K562 (cell line): ENCODE results near the gene CCNT2. TPM values are rescaled to one million over a fixed set of nuclear protein-coding genes. Genes with fewer than 3 reads are reported as not detected.

Experiments
- ATAC-seq: fragments of 200-7000 bp; cut with Tn5 transposase; 3 replicates; pipeline ENCODE4 v1.9.1; 2020; ENCODE audit warnings: moderate library complexity
- BruUV-seq: library from RNA; stranded (reverse); fragments of 400-500 nt; replicated peaks from 2 replicates; lab custom pipeline; 2021; lab: Mats Ljungman, UMichigan
- CTCF ChIA-PET: fragments of 300-600 bp; formaldehyde crosslinking; extraction: SDS; loops from one replicate; lab custom pipeline; 2021; ENCODE audit warnings: low intra/inter-chr PET ratio; lab: Yijun Ruan, JAX
- POLR2A ChIA-PET: fragments of 300-600, 350-650 bp; sonication (Branson Sonifier 250); formaldehyde crosslinking; extraction: SDS; loops from one replicate; lab custom pipeline; 2021; ENCODE audit warnings: antibody characterized with exemption, inconsistent platforms; lab: Yijun Ruan, JAX
- DNase-seq, 4 experiments: peaks; one replicate each; pipeline versions ENCODE4 v3.0.0 to v3.0.0-alpha.2; 2011 to 2018; ENCODE audit warnings: low spot score in 3 of 4, mixed read lengths in 3 of 4; ENCODE audit errors: extremely low read depth in 1 of 4
- FAIRE-seq: peaks from 2 replicates; lab custom pipeline; 2011; peaks lifted over from hg19 to GRCh38; lab: Jason Lieb, UNC
- H2AFZ ChIP-seq: 2 replicates; pipeline ENCODE4 v1.6.0; 2011; ENCODE audit warnings: low read depth, low read length, control low read depth, inconsistent platforms
- H3K27ac ChIP-seq: fragments of 200-600 bp; 3 replicates; pipeline ENCODE4 v1.8.0; 2011; ENCODE audit warnings: low read depth, mild to moderate bottlenecking, control low read depth, inconsistent platforms, low read length, moderate library complexity, mixed read lengths; ENCODE audit errors: extremely low read depth
- H3K27me3 ChIP-seq, 2 experiments: fragments of 300-600 bp in 1 of 2; 2 replicates in 1 of 2; 3 replicates in 1 of 2; pipeline versions ENCODE4 v1.6.0 to v1.8.0; 2011; ENCODE audit warnings: inconsistent platforms in 2 of 2, low read length in 2 of 2, mild to moderate bottlenecking in 1 of 2, mixed read lengths in 1 of 2, moderate library complexity in 1 of 2; ENCODE audit not compliant: control insufficient read depth in 2 of 2, insufficient read depth in 2 of 2
- H3K36me3 ChIP-seq: fragments of 300-600 bp; 3 replicates; pipeline ENCODE4 v1.8.0; 2011; ENCODE audit warnings: mild to moderate bottlenecking, low read length, inconsistent platforms; ENCODE audit not compliant: control insufficient read depth, insufficient read depth
- H3K4me1 ChIP-seq, 2 experiments: fragments of 200-600 bp in 1 of 2; replicated peaks in 1 of 2; 2 replicates in 1 of 2; 3 replicates in 1 of 2; pipeline versions ENCODE4 v1.5.1 to v1.8.0; 2011; ENCODE audit warnings: inconsistent platforms in 2 of 2, low read length in 2 of 2, mild to moderate bottlenecking in 1 of 2, mixed read lengths in 1 of 2, moderate library complexity in 1 of 2; ENCODE audit not compliant: control insufficient read depth in 2 of 2, insufficient read depth in 2 of 2
- H3K4me2 ChIP-seq: 2 replicates; pipeline ENCODE4 v1.6.1; 2011; ENCODE audit warnings: low read length, control low read depth, inconsistent platforms, mixed read lengths; ENCODE audit not compliant: insufficient read depth
- H3K4me3 ChIP-seq: fragments of 200-600 bp; sonication (generic), shearing (Covaris generic); 2 replicates; pipeline ENCODE4 v1.5.1; 2016; ENCODE audit warnings: control low read depth, inconsistent platforms
- H3K79me2 ChIP-seq: fragments of 200-600 bp; 3 replicates; pipeline ENCODE4 v1.8.0; 2011; ENCODE audit warnings: low read length, inconsistent platforms; ENCODE audit not compliant: control insufficient read depth, insufficient read depth
- H3K9ac ChIP-seq, 2 experiments: 2 replicates each; pipeline versions ENCODE4 v1.6.0 to v1.6.1; 2011; ENCODE audit warnings: low read depth in 2 of 2, low read length in 2 of 2, control low read depth in 1 of 2, inconsistent platforms in 1 of 2, mild to moderate bottlenecking in 1 of 2, mixed read lengths in 1 of 2; ENCODE audit not compliant: insufficient read depth in 1 of 2
- H3K9me1 ChIP-seq: one replicate; pipeline ENCODE4 v1.6.0; 2011; ENCODE audit warnings: inconsistent platforms, mild to moderate bottlenecking, low read length, moderate library complexity; ENCODE audit not compliant: control insufficient read depth, insufficient read depth
- H3K9me3 ChIP-seq: replicated peaks from 2 replicates; pipeline ENCODE4 v1.5.1; 2011; ENCODE audit warnings: low read depth, low read length, inconsistent platforms; ENCODE audit not compliant: control insufficient read depth, insufficient read depth
- H4K20me1 ChIP-seq: replicated peaks from 2 replicates; pipeline ENCODE4 v1.6.1; 2011; ENCODE audit warnings: low read length, inconsistent platforms, mixed read lengths; ENCODE audit not compliant: control insufficient read depth, insufficient read depth
- BRF2 ChIP-seq: IDR thresholded peaks from 3 replicates; pipeline ENCODE4 v1.6.1; 2011; ENCODE audit warnings: borderline replicate concordance, mild to moderate bottlenecking; ENCODE audit not compliant: insufficient read length, insufficient read depth
- CBX8 ChIP-seq: fragments of 200-600 bp; sonication (generic); IDR thresholded peaks from 2 replicates; pipeline ENCODE4 v1.6.1; 2012; ENCODE audit warnings: borderline replicate concordance, mixed run types, low read depth, mild to moderate bottlenecking, moderate library complexity, mixed read lengths, low read length, control low read depth, inconsistent platforms; ENCODE audit not compliant: poor library complexity, severe bottlenecking; ENCODE audit errors: extremely low read depth
- CGGBP1 ChIP-seq: fragments of 250-450 bp; sonication (Bioruptor Pico); IDR thresholded peaks from 2 replicates; pipeline ENCODE4 v1.9.0; 2021; ENCODE audit warnings: mild to moderate bottlenecking
- CHD2 ChIP-seq: IDR thresholded peaks from 2 replicates; pipeline ENCODE4 v1.6.1; 2011; ENCODE audit warnings: low read depth, low read length
- E4F1 ChIP-seq: fragments of 250-450 bp; sonication (Bioruptor Pico); IDR thresholded peaks from 2 replicates; pipeline ENCODE4 v1.5.0; 2021; ENCODE audit warnings: mild to moderate bottlenecking, borderline replicate concordance
- EGR1 ChIP-seq: fragments of 450-650 bp; conservative IDR thresholded peaks from 2 replicates; pipeline ENCODE4 v1.6.1; 2017; ENCODE audit warnings: mild to moderate bottlenecking
- GTF2F1 ChIP-seq: IDR thresholded peaks from 2 replicates; pipeline ENCODE4 v1.6.1; 2011; ENCODE audit warnings: low read depth, low read length, improper control_type of control experiment
- HDAC3 ChIP-seq: fragments of 450-650 bp; IDR thresholded peaks from 2 replicates; pipeline ENCODE4 v1.6.1; 2018; ENCODE audit warnings: borderline replicate concordance, mild to moderate bottlenecking, moderate library complexity; ENCODE audit not compliant: partially characterized antibody
- HIVEP1 ChIP-seq: fragments of 250-450 bp; sonication (Bioruptor Pico); IDR thresholded peaks from 2 replicates; pipeline ENCODE4 v1.4.0; 2020; ENCODE audit warnings: mild to moderate bottlenecking
- LEF1 ChIP-seq: fragments of 450-650 bp; IDR thresholded peaks from 2 replicates; pipeline ENCODE4 v1.6.1; 2016; ENCODE audit warnings: mild to moderate bottlenecking
- MEF2A ChIP-seq: IDR thresholded peaks from 2 replicates; pipeline ENCODE4 v1.6.1; 2011; ENCODE audit warnings: low read depth, mild to moderate bottlenecking, low read length, moderate library complexity; ENCODE audit not compliant: control insufficient read depth
- SNIP1 ChIP-seq: fragments of 450-650 bp; IDR thresholded peaks from 2 replicates; pipeline ENCODE4 v1.7.1; 2017; ENCODE audit warnings: low read depth, mild to moderate bottlenecking
- SUPT5H ChIP-seq: fragments of 450-650 bp; IDR thresholded peaks from 2 replicates; pipeline ENCODE4 v1.6.1; 2016
- U2AF1 ChIP-seq: fragments of 200-400 bp; formaldehyde crosslinking; optimal IDR thresholded peaks from 2 replicates; pipeline ENCODE3; 2017; ENCODE audit warnings: mild to moderate bottlenecking, low read depth, low read length, moderate library complexity
- ZBTB5 ChIP-seq: fragments of 450-650 bp; IDR thresholded peaks from 2 replicates; pipeline ENCODE4 v1.6.1; 2017; ENCODE audit warnings: antibody characterized with exemption
- ZNF354B ChIP-seq: fragments of 250-450 bp; sonication (Bioruptor Pico); IDR thresholded peaks from 2 replicates; pipeline ENCODE4 v1.4.0; 2020
- ZNF707 ChIP-seq: fragments of 250-450 bp; sonication (Bioruptor Pico); conservative IDR thresholded peaks from 2 replicates; pipeline ENCODE4 v1.8.0; 2022; ENCODE audit warnings: inconsistent platforms, mild to moderate bottlenecking, moderate library complexity
- WGBS: fragments of 100-300 bp; shearing (Covaris generic); methylation state at CpG from one replicate; pipeline ENCODE4 v1.1.6; 2016; ENCODE audit warnings: low coverage, mixed read lengths; ENCODE audit not compliant: insufficient coverage; ENCODE audit errors: missing lambda C conversion rate; 5-methylcytosine and 5-hydroxymethylcytosine counted together
- in situ Hi-C: fragments of 300-500 bp; cut with MboI; formaldehyde crosslinking; loops from 4 replicates; pipeline ENCODE4 v1.15.0; 2018; ENCODE audit warnings: inconsistent platforms, mixed read lengths
- intact Hi-C: fragments of 100-400 bp; cut with micrococcal nuclease; formaldehyde crosslinking; loops from 2 replicates; pipeline ENCODE4 v1.14.2; 2022
- polyA plus RNA-seq, 8 experiments: library from polyadenylated mRNA; depleted of rRNA in 4 of 8; stranded (reverse) in 5 of 8; unstranded in 3 of 8; fragments of >200 nt; fragmentation: Nextera tagmentation in 2 of 8; fragmentation: Illumina TruSeq in 1 of 8; extraction: Ambion mirVana in 2 of 8; extraction: Trizol in 1 of 8; gene quantifications; 2 replicates each; pipeline versions ENCODE4 v1.2.1 to v1.2.3, GENCODE V29; 2011 to 2014; ENCODE audit warnings: inconsistent platforms in 1 of 8, missing spikeins in 1 of 8
- total RNA-seq, 7 experiments: library from RNA; depleted of rRNA in 6 of 7; stranded (reverse); fragments of >200 nt in 6 of 7; fragmentation: Illumina TruSeq in 2 of 7; extraction: Trizol in 2 of 7; gene quantifications; 2 replicates each; pipeline versions ENCODE4 v1.2.1 to v1.2.3, GENCODE V29; 2011 to 2021; ENCODE audit warnings: low replicate concordance in 1 of 7

Gene CCNT2
- total and polyA plus RNA-seq, 9 of the 15 experiments (the other 6 are each of a cell fraction or from before 2014, with no cell fraction given), result 12.6 to 30.0 (median 22.7) TPM

- Histone ChIP-seq H3K27ac (no peak overlapping the region), H3K4me3 (no peak overlapping the region), H3K9ac (no peak overlapping the region), H3K79me2 (peaks cover 8% of the 10 kb centered on the region; the same call in 1 of the 3 replicates), H3K27me3 (no peaks in the 10 kb centered on the region), H3K4me2 (no peak overlapping the region), H2AFZ (no peak overlapping the region), H3K4me1 (no peaks in the 10 kb centered on the region), H3K36me3 (peaks cover 92% of the 10 kb centered on the region), H3K9me3 (no peaks in the 10 kb centered on the region), H4K20me1 (0 out of 2 replicates have a peak, but pooled peaks cover 2% of the 10 kb centered on the region), H3K9me1 (no peaks in the 10 kb centered on the region)
- intact Hi-C loops, result no loop called here
- in situ Hi-C loops, result no loop called here
- ChIA-PET CTCF (no interaction called here), POLR2A (no interaction called here)
- no TSS peak for BruUV-seq
- FAIRE-seq (no peak), DNase-seq (no peak), ATAC-seq (no peak)
- WGBS, result 94% methylated on average over 3 of the region's 3 CpGs
- TF ChIP-seq HDAC3, result no peak
- no peak for TF ChIP-seq CHD2
- TF ChIP-seq SNIP1, result no peak
- TF ChIP-seq CGGBP1 (CRISPR knock-in tag), result no peak
- TF ChIP-seq BRF2, result no peak
- no peak for TF ChIP-seq ZNF707 (CRISPR knock-in tag)
- no peak for TF ChIP-seq U2AF1
- no peak for TF ChIP-seq ZBTB5
- no peak for TF ChIP-seq MEF2A
- no peak for TF ChIP-seq SUPT5H
- TF ChIP-seq EGR1, result no peak
- TF ChIP-seq GTF2F1, result no peak
- TF ChIP-seq HIVEP1 (CRISPR knock-in tag), result no peak
- TF ChIP-seq E4F1 (CRISPR knock-in tag), result no peak
- no peak for TF ChIP-seq ZNF354B (CRISPR knock-in tag)
- TF ChIP-seq CBX8, result no peak
- TF ChIP-seq LEF1, result no peak
These were observed 34.0 kb downstream of the CCNT2 start for GRCh38 chr2:134952608-134953007.
